ENCODE data around the gene CD74.

DNA sequence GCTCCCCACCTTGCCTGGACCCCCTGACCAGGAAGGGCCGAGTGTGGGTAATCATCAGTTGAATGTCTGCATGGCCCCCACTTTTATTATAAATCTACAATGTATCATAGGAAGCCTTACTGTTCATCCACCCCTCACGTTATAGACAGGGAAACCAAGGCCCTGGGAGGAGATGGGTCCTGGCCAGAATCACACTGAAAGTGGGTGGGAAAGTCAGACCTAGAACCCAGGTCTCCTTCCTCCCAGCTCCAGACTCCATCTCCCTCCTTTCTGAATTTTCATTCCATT is 17.1 kb downstream of the CD74 start:
- TF ChIP-seq, protein P1, sequence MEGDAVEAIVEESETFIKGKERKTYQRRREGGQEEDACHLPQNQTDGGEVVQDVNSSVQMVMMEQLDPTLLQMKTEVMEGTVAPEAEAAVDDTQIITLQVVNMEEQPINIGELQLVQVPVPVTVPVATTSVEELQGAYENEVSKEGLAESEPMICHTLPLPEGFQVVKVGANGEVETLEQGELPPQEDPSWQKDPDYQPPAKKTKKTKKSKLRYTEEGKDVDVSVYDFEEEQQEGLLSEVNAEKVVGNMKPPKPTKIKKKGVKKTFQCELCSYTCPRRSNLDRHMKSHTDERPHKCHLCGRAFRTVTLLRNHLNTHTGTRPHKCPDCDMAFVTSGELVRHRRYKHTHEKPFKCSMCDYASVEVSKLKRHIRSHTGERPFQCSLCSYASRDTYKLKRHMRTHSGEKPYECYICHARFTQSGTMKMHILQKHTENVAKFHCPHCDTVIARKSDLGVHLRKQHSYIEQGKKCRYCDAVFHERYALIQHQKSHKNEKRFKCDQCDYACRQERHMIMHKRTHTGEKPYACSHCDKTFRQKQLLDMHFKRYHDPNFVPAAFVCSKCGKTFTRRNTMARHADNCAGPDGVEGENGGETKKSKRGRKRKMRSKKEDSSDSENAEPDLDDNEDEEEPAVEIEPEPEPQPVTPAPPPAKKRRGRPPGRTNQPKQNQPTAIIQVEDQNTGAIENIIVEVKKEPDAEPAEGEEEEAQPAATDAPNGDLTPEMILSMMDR (IDR thresholded peaks at IDR 0.05): no peak
- TF ChIP-seq POLR2A (IDR thresholded peaks at IDR 0.05): no peak
- no peak for TF ChIP-seq POLR2AphosphoS5 (IDR thresholded peaks at IDR 0.05)

Measured in breast epithelium (tissue), 3 donors.